ENCODE results near the gene NR1D1. TPM values are rescaled to one million over a fixed set of nuclear protein-coding genes. Genes with fewer than 3 reads are reported as not detected.
"Not testable (repeated sequence)": the region's sequence is repeated elsewhere in the genome, so short reads cannot be mapped to it uniquely, and the experiment has no call there.

The NR1D1 gene
- 5.7 and 9.5 TPM in 2 replicates for total RNA-seq (ENCODE audit: low replicate concordance)
- long read RNA-seq, partial matches to known transcripts: 0 of 1 reads
- long read RNA-seq, other reads (novel, unspliced or antisense): 1 of 1 reads

DNA sequence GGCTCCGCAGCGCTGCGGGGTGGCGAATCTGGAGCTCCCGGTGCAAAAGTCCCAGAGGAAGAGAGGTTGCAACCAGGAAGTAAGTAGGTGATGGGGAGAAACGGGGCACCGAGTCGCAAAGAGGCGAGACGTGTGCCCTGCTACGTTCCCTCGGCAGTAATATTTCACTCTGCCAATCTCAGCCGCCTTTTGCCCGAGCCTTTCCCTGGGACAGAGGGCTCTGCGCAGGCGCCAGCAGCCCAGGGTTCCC, at the start of gene NR1D1:
TSS of gene NR1D1 (minus strand) at position 171 of the 250 bp plus-strand sequence. CDS start 495 bp downstream, outside the sequence.
- H3K4me1 Mint-ChIP-seq (ENCODE audit: unreplicated experiment): peaks cover 49% of the 10 kb centered on the region
- no peak for DNase-seq (ENCODE audit: extremely low spot score, unreplicated experiment)
- H3K27ac Mint-ChIP-seq: peak within 1 kb of the TSS; percentile 96
- H3K4me3 Mint-ChIP-seq: peak within 1 kb of the TSS; percentile 93
- H3K27me3 Mint-ChIP-seq: peaks cover 3% of the 10 kb centered on the region
- TF ChIP-seq, protein P1, sequence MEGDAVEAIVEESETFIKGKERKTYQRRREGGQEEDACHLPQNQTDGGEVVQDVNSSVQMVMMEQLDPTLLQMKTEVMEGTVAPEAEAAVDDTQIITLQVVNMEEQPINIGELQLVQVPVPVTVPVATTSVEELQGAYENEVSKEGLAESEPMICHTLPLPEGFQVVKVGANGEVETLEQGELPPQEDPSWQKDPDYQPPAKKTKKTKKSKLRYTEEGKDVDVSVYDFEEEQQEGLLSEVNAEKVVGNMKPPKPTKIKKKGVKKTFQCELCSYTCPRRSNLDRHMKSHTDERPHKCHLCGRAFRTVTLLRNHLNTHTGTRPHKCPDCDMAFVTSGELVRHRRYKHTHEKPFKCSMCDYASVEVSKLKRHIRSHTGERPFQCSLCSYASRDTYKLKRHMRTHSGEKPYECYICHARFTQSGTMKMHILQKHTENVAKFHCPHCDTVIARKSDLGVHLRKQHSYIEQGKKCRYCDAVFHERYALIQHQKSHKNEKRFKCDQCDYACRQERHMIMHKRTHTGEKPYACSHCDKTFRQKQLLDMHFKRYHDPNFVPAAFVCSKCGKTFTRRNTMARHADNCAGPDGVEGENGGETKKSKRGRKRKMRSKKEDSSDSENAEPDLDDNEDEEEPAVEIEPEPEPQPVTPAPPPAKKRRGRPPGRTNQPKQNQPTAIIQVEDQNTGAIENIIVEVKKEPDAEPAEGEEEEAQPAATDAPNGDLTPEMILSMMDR (conservative IDR thresholded peaks at IDR 0.05): no peak
- H3K36me3 Mint-ChIP-seq: peaks cover 4% of the 10 kb centered on the region
- H3K9me3 Mint-ChIP-seq: no peaks in the 10 kb centered on the region

- Mint-ChIP-seq H3K9me3 (no peaks in the 10 kb centered on the region), H3K27me3 (no peaks in the 10 kb centered on the region), H3K36me3 (peaks cover 30% of the 10 kb centered on the region), H3K27ac (peak overlapping the region; percentile 61), H3K4me1 (ENCODE audit: unreplicated experiment) (peaks cover 9% of the 10 kb centered on the region), H3K4me3 (no peak overlapping the region)
- TF ChIP-seq, protein P1 (conservative IDR thresholded peaks at IDR 0.05): no peak
- DNase-seq (ENCODE audit: extremely low spot score, unreplicated experiment): no peak
Observed at GRCh38 chr17:40148527-40148926, 48.1 kb upstream of the NR1D1 start.

DNA sequence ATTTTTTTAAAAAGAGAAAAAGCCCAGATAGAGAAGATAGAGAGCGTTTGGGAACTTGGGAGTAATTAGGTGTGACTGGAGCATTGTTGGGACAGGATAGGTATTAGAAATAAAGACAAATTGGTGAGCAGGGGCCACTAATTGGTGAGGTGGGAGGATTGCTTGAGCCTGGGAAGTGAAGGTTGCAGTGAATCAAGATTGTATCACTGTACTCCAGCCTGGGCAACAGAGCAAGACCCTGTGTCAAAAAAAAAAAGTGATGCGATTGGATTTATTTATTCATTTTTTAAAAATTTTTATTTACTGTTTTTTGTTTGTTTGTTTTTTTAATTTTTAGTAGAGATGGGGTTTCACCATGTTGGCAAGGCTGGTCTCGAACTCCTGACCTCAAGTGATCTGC, 45.1 kb upstream of the NR1D1 start:
- Mint-ChIP-seq H3K4me1 (ENCODE audit: unreplicated experiment) (peaks cover 20% of the 10 kb centered on the region), H3K4me3 (no peak overlapping the region), H3K27ac (no peak overlapping the region), H3K36me3 (peaks cover 26% of the 10 kb centered on the region), H3K27me3 (no peaks in the 10 kb centered on the region), H3K9me3 (no peaks in the 10 kb centered on the region)
- no peak for DNase-seq (ENCODE audit: extremely low spot score, unreplicated experiment)
- TF ChIP-seq, protein P1 (conservative IDR thresholded peaks at IDR 0.05): no peak

- not testable (repeated sequence) for H3K27me3 Mint-ChIP-seq; H3K9me3 Mint-ChIP-seq; H3K27ac Mint-ChIP-seq; H3K4me3 Mint-ChIP-seq; DNase-seq (ENCODE audit: extremely low spot score, unreplicated experiment)
- peaks cover 20% of the 10 kb centered on the region for H3K4me1 Mint-ChIP-seq (ENCODE audit: unreplicated experiment)
- H3K36me3 Mint-ChIP-seq: peaks cover 25% of the 10 kb centered on the region
Observed at GRCh38 chr17:40143166-40143565, 42.8 kb upstream of the NR1D1 start.

GRCh38 chr17:40139566-40140058, 39.2 kb upstream of the NR1D1 start:
- Mint-ChIP-seq H3K4me3 (peak overlapping the region; percentile 98), H3K4me1 (ENCODE audit: unreplicated experiment) (peaks cover 11% of the 10 kb centered on the region), H3K36me3 (peaks cover 36% of the 10 kb centered on the region), H3K27me3 (peaks cover 5% of the 10 kb centered on the region), H3K9me3 (no peaks in the 10 kb centered on the region), H3K27ac (peak overlapping the region; percentile 99)
- TF ChIP-seq, protein P1 (conservative IDR thresholded peaks at IDR 0.05): no peak
- no peak for DNase-seq (ENCODE audit: extremely low spot score, unreplicated experiment)

GRCh38 chr17:40135817-40136216, 35.4 kb upstream of the NR1D1 start:
- Mint-ChIP-seq H3K27me3 (peaks cover 5% of the 10 kb centered on the region), H3K4me3 (no peak overlapping the region), H3K27ac (peak overlapping the region; percentile 44), H3K4me1 (ENCODE audit: unreplicated experiment) (no peaks in the 10 kb centered on the region), H3K36me3 (peaks cover 56% of the 10 kb centered on the region), H3K9me3 (no peaks in the 10 kb centered on the region)
- TF ChIP-seq, protein P1 (conservative IDR thresholded peaks at IDR 0.05): no peak
- no peak for DNase-seq (ENCODE audit: extremely low spot score, unreplicated experiment)

Data from type B pancreatic cell (in vitro differentiated cells).